NCI-H146 (cell line): ENCODE measurements around the gene PLA2G5.
"Not testable (repeated sequence)": the region's sequence is repeated elsewhere in the genome, so short reads cannot be mapped to it uniquely, and the experiment has no call there.

Source experiments
- DNase-seq: peaks from one replicate; lab custom pipeline; 2025; lab: John Stamatoyannopoulos, UW

Gene PLA2G5

GRCh38 chr1:20069874-20070273 is at the start of gene PLA2G5:
Gene PLA2G5 (plus strand): TSS chr1:20070194. CDS start chr1:20084831, 14,637 bp downstream.
- no peak for DNase-seq

- no peak for DNase-seq
Measured at GRCh38 chr1:20028125-20028524, 41.9 kb upstream of the PLA2G5 start.

- no peak for DNase-seq
Measured at GRCh38 chr1:20028726-20029125, 41.3 kb upstream of the PLA2G5 start.

- DNase-seq: no peak
Measured at GRCh38 chr1:20029178-20029912, 40.6 kb upstream of the PLA2G5 start.

GRCh38 chr1:20030436-20031151 is 39.4 kb upstream of the PLA2G5 start:
- not testable (repeated sequence) for DNase-seq

- no peak for DNase-seq
Measured at GRCh38 chr1:20031161-20031560, 38.8 kb upstream of the PLA2G5 start.

GRCh38 chr1:20031836-20032235 is 38.2 kb upstream of the PLA2G5 start:
- no peak for DNase-seq

- DNase-seq: no peak
Measured at GRCh38 chr1:20032425-20032824, 37.6 kb upstream of the PLA2G5 start.

- DNase-seq: no peak
Measured at GRCh38 chr1:20033420-20033819, 36.6 kb upstream of the PLA2G5 start.

GRCh38 chr1:20035114-20035513 is 34.9 kb upstream of the PLA2G5 start:
- DNase-seq: no peak

- DNase-seq: no peak
Measured at GRCh38 chr1:20037877-20038276, 32.1 kb upstream of the PLA2G5 start.

- DNase-seq: no peak
Measured at GRCh38 chr1:20047096-20047495, 22.9 kb upstream of the PLA2G5 start.

GRCh38 chr1:20048563-20048962 is 21.4 kb upstream of the PLA2G5 start:
- DNase-seq: no peak

GRCh38 chr1:20049056-20049798 is 20.8 kb upstream of the PLA2G5 start:
- DNase-seq: not testable (repeated sequence)

GRCh38 chr1:20051218-20051829 is 18.7 kb upstream of the PLA2G5 start:
- DNase-seq: no peak

GRCh38 chr1:20052386-20052785 is 17.6 kb upstream of the PLA2G5 start:
- no peak for DNase-seq

GRCh38 chr1:20057886-20058420 is 12.0 kb upstream of the PLA2G5 start:
- DNase-seq: no peak

GRCh38 chr1:20058531-20058930 is 11.5 kb upstream of the PLA2G5 start:
- no peak for DNase-seq

- DNase-seq: no peak
Measured at GRCh38 chr1:20059847-20060246, 10.1 kb upstream of the PLA2G5 start.

GRCh38 chr1:20060791-20061190 is 9.2 kb upstream of the PLA2G5 start:
- DNase-seq: not testable (repeated sequence)

GRCh38 chr1:20061866-20062265 is 8.1 kb upstream of the PLA2G5 start:
- no peak for DNase-seq

- DNase-seq: no peak
Measured at GRCh38 chr1:20063861-20064292, 6.1 kb upstream of the PLA2G5 start.
